A204.1 (cell line): Measurements from ENCODE around the gene RNF39.
"Not testable (repeated sequence)": the region's sequence is repeated elsewhere in the genome, so short reads cannot be mapped to it uniquely, and the experiment has no call there.

Experiments
- FAIRE-seq: peaks from 2 replicates; lab custom pipeline; 2012; peaks lifted over from hg19 to GRCh38; lab: Jason Lieb, UNC

The RNF39 gene

GRCh38 chr6:30061092-30061857 lies 14.3 kb downstream of the RNF39 start, which contains the start of gene POLR1H:
TSS of gene POLR1H (plus strand) at chr6:30061265. CDS start at chr6:30061525, 260 bp downstream.
- peak; percentile 85 for FAIRE-seq

- no peak for FAIRE-seq
Measured at GRCh38 chr6:30060606-30061091, 14.9 kb downstream of the RNF39 start.

GRCh38 chr6:30055513-30055912 lies 20.1 kb downstream of the RNF39 start:
- FAIRE-seq = no peak

GRCh38 chr6:30053682-30054081 lies 21.9 kb downstream of the RNF39 start:
- no peak for FAIRE-seq

- FAIRE-seq = no peak
Measured at GRCh38 chr6:30047220-30047619, 28.3 kb downstream of the RNF39 start.

GRCh38 chr6:30044630-30045029 lies 30.9 kb downstream of the RNF39 start:
- no peak for FAIRE-seq

- no peak for FAIRE-seq
Measured at GRCh38 chr6:30043744-30044143, 31.8 kb downstream of the RNF39 start.

GRCh38 chr6:30042914-30043313 lies 32.7 kb downstream of the RNF39 start:
- FAIRE-seq = no peak

- FAIRE-seq = no peak
Measured at GRCh38 chr6:30042476-30042875, 33.1 kb downstream of the RNF39 start.

GRCh38 chr6:30041821-30042220 lies 33.7 kb downstream of the RNF39 start:
- no peak for FAIRE-seq

GRCh38 chr6:30041221-30041620 lies 34.3 kb downstream of the RNF39 start:
- FAIRE-seq = no peak

- peak; percentile 78 for FAIRE-seq
Measured at GRCh38 chr6:30037182-30037788, 38.3 kb downstream of the RNF39 start.

- no peak for FAIRE-seq
Measured at GRCh38 chr6:30035784-30036183, 39.8 kb downstream of the RNF39 start.

GRCh38 chr6:30033440-30033839 lies 42.1 kb downstream of the RNF39 start:
- not testable (repeated sequence) for FAIRE-seq

- no peak for FAIRE-seq
Measured at GRCh38 chr6:30031381-30031780, 44.2 kb downstream of the RNF39 start.

GRCh38 chr6:30029588-30029987 lies 46.0 kb downstream of the RNF39 start:
- no peak for FAIRE-seq

- no peak for FAIRE-seq
Measured at GRCh38 chr6:30025186-30025585, 50.4 kb downstream of the RNF39 start.

GRCh38 chr6:30022712-30023111 lies 52.9 kb downstream of the RNF39 start:
- FAIRE-seq = not testable (repeated sequence)

- no peak for FAIRE-seq
Measured at GRCh38 chr6:30022189-30022588, 53.4 kb downstream of the RNF39 start.

GRCh38 chr6:30020626-30021025 lies 54.9 kb downstream of the RNF39 start:
- FAIRE-seq = no peak
